ENCODE results near the gene DIP2C.

DNA sequence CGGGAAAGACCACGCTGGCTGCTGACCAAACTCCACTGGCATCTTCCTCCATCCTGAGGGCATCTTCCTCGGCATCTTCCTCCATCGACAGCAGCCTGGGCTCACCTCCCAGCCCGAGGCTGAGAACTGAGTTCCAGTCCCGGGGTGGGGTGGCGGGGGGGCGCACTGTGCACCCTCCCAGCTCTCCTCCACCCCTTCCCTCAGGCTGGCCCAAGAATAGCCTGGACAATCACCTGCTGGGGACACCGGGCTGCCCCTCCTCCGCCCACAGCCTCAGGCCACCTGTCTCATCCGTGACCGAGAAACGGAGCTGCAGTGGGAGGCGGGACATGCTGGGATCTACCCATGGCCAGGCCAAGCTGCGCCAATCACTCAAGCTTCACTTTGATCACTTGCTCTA is 37.2 kb downstream of the DIP2C start:
- TF ChIP-seq POLR2AphosphoS5 (IDR thresholded peaks at IDR 0.05; ENCODE audit: low read depth, low read length) (no peak), TAF1 (IDR thresholded peaks at IDR 0.05; ENCODE audit: borderline replicate concordance, low read depth, low read length) (no peak)

Measured in GM12892 (cell line).